WERI-Rb-1 (cell line): ENCODE results near the gene S100B.

Experiments
- DNase-seq: peaks from one replicate; pipeline ENCODE4 v3.0.0-alpha.2; 2020
- H3K27ac ChIP-seq: fragments of 250-450 bp; sonication (Bioruptor Pico); 2 replicates; pipeline ENCODE4 v1.5.1; 2020; ENCODE audit warnings: mild to moderate bottlenecking, moderate library complexity
- H3K27me3 ChIP-seq: fragments of 250-450 bp; sonication (Bioruptor Pico); 2 replicates; pipeline ENCODE4 v1.5.1; 2021; ENCODE audit warnings: mild to moderate bottlenecking, low read depth, moderate library complexity; ENCODE audit not compliant: insufficient read depth, severe bottlenecking
- H3K36me3 ChIP-seq: fragments of 250-450 bp; sonication (Bioruptor Pico); 2 replicates; pipeline ENCODE4 v1.5.1; 2020; ENCODE audit warnings: mild to moderate bottlenecking, moderate library complexity
- H3K4me3 ChIP-seq: 2 replicates; pipeline ENCODE4 v1.5.1; 2011; ENCODE audit warnings: low read depth, mild to moderate bottlenecking, control low read depth, low read length
- H3K9me3 ChIP-seq: fragments of 250-450 bp; sonication (Bioruptor Pico); 2 replicates; pipeline ENCODE4 v1.5.1; 2021; ENCODE audit warnings: mild to moderate bottlenecking, moderate library complexity; ENCODE audit not compliant: severe bottlenecking
- CTCF ChIP-seq: IDR thresholded peaks from 2 replicates; pipeline ENCODE4 v1.5.1; 2011; ENCODE audit warnings: low read depth, mild to moderate bottlenecking, control low read depth, inconsistent platforms, low read length

S100B gene

GRCh38 chr21:46646541-46647154 is 41.8 kb upstream of the S100B start:
- no peaks in the 10 kb centered on the region for H3K27me3 ChIP-seq
- H3K36me3 ChIP-seq: peaks cover 69% of the 10 kb centered on the region
- H3K4me3 ChIP-seq: no peak overlapping the region
- H3K27ac ChIP-seq: no peak overlapping the region
- DNase-seq: no peak
- no peaks in the 10 kb centered on the region for H3K9me3 ChIP-seq
- TF ChIP-seq CTCF: no peak

- Histone ChIP-seq H3K4me3 (no peak overlapping the region), H3K27ac (no peak overlapping the region), H3K9me3 (no peaks in the 10 kb centered on the region), H3K36me3 (peaks cover 71% of the 10 kb centered on the region), H3K27me3 (no peaks in the 10 kb centered on the region)
- TF ChIP-seq CTCF: no peak
- no peak for DNase-seq
Observed at GRCh38 chr21:46645840-46646239, 41.0 kb upstream of the S100B start.

DNA sequence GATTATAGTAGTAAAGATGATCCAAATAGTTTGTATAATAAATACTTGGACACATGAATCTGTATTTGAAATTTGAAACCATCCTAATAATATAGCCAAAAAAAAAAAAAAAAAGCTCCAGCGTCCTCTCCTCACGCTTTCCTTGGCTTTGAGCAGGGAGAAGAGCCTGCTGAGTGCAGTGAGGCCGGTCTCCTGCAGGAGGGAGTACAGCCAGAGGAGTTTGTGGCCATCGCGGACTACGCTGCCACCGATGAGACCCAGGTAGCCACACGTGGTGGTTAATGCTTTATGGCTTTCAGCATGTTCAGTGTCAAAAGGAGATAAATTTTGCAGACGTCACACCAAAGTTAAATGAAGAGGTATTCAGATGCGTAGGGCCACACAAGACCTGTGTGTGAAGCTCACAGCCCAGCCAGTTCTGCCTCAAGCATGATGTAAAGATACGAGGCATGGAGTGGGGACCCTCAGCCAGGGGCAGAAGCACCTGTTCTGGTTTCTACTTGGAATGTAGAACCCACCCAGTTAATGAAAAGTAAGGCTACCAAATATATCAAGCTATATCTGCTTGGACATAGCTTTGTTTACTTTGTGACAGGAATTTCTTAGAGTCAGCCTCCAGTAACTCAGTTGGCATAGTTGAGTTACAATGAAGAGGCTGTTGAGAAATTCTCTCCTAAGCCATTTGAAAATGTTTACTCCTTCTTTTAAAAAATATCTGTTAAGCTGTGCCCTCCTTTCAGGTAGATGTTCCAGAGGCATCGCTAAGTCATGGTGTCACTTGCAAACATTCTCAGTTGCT is 38.7 kb upstream of the S100B start:
- no peak overlapping the region for H3K4me3 ChIP-seq
- no peak for TF ChIP-seq CTCF
- peaks cover 50% of the 10 kb centered on the region for H3K36me3 ChIP-seq
- DNase-seq: no peak
- no peaks in the 10 kb centered on the region for H3K27me3 ChIP-seq
- H3K27ac ChIP-seq: no peak overlapping the region
- no peaks in the 10 kb centered on the region for H3K9me3 ChIP-seq

DNA sequence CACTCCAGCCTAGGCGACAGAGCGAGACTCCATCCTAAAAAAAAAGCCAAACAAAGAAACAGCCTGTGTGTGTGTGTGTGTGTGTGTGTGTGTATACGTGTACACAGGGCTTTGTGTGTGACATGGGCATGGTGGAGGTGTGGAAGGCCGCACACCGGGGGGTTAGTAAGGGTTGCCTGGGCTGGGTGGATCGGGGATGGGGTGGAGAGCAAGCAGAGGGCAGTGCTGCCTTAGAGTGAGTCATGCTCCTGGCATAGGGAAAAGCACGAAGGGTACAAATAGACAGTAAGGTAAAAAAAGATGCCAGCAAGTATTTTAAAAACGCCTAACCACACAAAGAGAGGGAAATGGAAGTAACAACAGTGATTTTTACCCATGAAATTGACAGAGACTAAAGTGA is 36.8 kb upstream of the S100B start:
- TF ChIP-seq CTCF: no peak
- Histone ChIP-seq H3K36me3 (peaks cover 51% of the 10 kb centered on the region), H3K27ac (no peak overlapping the region), H3K4me3 (no peak overlapping the region), H3K9me3 (no peaks in the 10 kb centered on the region), H3K27me3 (no peaks in the 10 kb centered on the region)
- no peak for DNase-seq

- Histone ChIP-seq H3K27me3 (no peaks in the 10 kb centered on the region), H3K4me3 (no peak overlapping the region), H3K36me3 (peaks cover 34% of the 10 kb centered on the region), H3K27ac (no peak overlapping the region), H3K9me3 (no peaks in the 10 kb centered on the region)
- DNase-seq: no peak
- no peak for TF ChIP-seq CTCF
Observed at GRCh38 chr21:46639489-46640386, 34.9 kb upstream of the S100B start.
